Measurements from ENCODE around the gene VCL. TPM values are rescaled to one million over a fixed set of nuclear protein-coding genes. Genes with fewer than 3 reads are reported as not detected.

VCL gene
- 185 and 211 TPM in 2 replicates for total RNA-seq

GRCh38 chr10:73997787-73998622, at the start of gene VCL:
Gene VCL, plus strand, starts transcription at chr10:73998116. Its CDS starts 92 bp downstream, at chr10:73998208.

GRCh38 chr10:74150204-74150989, 152.5 kb downstream of the VCL start, which contains the start of gene AP3M1:
Gene AP3M1, minus strand, starts transcription at chr10:74150828. Its CDS starts 12,449 bp downstream, at chr10:74138379.

GRCh38 chr10:74150990-74151878, 153.3 kb downstream of the VCL start, which contains the start of gene ADK:
Gene ADK, plus strand, starts transcription at chr10:74151221. Its CDS starts 58 bp downstream, at chr10:74151279.

Other genes with a start within 250 kb of the VCL start
- 23.6 and 25.6 TPM in 2 replicates for gene CHCHD1, start 216.1 kb upstream of the VCL start, total RNA-seq
- gene ZSWIM8, start 212.5 kb upstream of the VCL start, total RNA-seq: 54.4 and 75.6 TPM in 2 replicates
- gene NDST2, start 186.5 kb upstream of the VCL start, total RNA-seq: 15.6 and 35.4 TPM in 2 replicates
- gene CAMK2G, start 123.6 kb upstream of the VCL start, total RNA-seq: 11.6 and 17.0 TPM in 2 replicates
- 49.1 and 55.2 TPM in 2 replicates for gene PLAU, start 87.0 kb upstream of the VCL start, total RNA-seq
- gene AP3M1, start 152.7 kb downstream of the VCL start, total RNA-seq: 21.4 and 22.0 TPM in 2 replicates
- 14.3 and 36.9 TPM in 2 replicates for gene ADK, start 153.1 kb downstream of the VCL start, total RNA-seq

Data from cardiac atrium fibroblast (primary cell).